ENCODE data around the gene CXCL11.

DNA sequence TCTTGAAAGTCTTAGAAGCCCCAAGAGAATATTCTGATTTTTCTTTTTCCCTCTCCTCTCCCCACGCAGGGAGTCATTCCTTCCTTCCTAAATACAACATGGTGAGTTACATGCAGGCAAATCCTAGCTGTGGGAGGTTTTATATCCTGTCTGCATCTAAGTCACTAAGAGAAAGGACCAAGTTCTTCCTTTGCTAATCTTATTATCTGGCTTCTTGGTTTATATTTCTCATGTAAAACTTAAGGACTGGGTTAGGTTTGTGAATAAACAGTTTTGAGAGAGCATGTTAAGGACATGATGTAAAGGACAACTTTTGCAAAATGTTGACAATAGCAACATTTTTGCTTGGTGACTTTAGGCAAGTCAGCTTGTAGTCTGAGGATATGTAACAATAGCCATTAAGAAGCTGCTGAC, 23.5 kb downstream of the CXCL11 start:
- TF ChIP-seq, protein P1, sequence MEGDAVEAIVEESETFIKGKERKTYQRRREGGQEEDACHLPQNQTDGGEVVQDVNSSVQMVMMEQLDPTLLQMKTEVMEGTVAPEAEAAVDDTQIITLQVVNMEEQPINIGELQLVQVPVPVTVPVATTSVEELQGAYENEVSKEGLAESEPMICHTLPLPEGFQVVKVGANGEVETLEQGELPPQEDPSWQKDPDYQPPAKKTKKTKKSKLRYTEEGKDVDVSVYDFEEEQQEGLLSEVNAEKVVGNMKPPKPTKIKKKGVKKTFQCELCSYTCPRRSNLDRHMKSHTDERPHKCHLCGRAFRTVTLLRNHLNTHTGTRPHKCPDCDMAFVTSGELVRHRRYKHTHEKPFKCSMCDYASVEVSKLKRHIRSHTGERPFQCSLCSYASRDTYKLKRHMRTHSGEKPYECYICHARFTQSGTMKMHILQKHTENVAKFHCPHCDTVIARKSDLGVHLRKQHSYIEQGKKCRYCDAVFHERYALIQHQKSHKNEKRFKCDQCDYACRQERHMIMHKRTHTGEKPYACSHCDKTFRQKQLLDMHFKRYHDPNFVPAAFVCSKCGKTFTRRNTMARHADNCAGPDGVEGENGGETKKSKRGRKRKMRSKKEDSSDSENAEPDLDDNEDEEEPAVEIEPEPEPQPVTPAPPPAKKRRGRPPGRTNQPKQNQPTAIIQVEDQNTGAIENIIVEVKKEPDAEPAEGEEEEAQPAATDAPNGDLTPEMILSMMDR (IDR thresholded peaks at IDR 0.05): no peak
- no peak for TF ChIP-seq EP300 (IDR thresholded peaks at IDR 0.05)
